GM18909 (cell line): Measurements from ENCODE around the gene FRAT1.
A peak's percentile ranks its signal among the peaks of the same experiment; 100 is the strongest.
"Not testable (repeated sequence)": the region's sequence is repeated elsewhere in the genome, so short reads cannot be mapped to it uniquely, and the experiment has no call there.

Experiments used
- ATAC-seq: cut with Tn5 transposase; IDR thresholded peaks from one replicate; pipeline ENCODE4 v1.9.1; 2021; ENCODE audit warnings: mild to moderate bottlenecking; ENCODE audit not compliant: unreplicated experiment, poor library complexity

Gene FRAT1

DNA sequence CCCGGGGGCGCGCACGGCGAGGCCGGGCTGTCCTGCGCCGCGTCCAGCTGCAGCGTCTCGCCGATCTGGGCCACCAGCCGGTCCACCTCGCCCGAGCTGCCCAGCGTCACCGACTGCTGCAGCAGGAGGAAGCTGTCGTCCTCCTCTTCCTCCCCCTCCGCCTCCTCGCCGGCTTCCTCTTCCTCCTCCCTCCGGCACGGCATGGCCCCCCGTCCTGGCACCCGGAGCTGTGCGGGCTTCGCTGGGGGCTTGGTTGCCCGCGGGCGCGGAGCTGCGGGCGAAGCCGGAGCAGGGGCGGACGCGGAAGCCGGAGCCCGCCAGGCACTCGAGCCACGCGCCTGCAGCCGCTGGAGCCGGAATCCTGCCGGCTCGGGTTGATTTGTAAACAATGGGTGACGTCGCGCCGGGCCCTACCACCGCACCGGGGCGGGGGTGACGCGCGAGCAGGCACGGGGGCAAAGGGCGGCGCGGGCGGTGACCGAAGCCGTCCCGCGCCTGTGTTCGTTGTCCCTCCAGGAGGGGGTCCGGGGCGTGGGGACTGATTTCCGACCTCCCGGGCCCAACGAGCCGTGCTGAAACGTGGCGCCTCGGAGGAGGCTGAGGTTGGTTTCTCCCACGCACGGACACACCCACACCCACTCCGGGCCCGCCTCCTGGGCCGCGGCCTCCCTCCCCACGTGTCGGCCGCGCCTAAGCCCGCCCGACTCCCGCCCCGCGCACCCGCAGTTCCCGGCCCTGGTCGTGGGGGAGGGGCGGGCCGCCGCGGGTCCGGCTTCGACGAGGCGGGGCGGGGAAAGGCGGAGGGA, 15.5 kb downstream of the FRAT1 start, which contains the start of gene FRAT2:
Gene FRAT2 (minus strand): TSS at position 360 of the 806 bp plus-strand sequence. CDS start 157 bp downstream, at position 203.
- ATAC-seq: peak; percentile 84

- no peak for ATAC-seq
Measured at GRCh38 chr10:97335188-97335619, 16.1 kb downstream of the FRAT1 start.

DNA sequence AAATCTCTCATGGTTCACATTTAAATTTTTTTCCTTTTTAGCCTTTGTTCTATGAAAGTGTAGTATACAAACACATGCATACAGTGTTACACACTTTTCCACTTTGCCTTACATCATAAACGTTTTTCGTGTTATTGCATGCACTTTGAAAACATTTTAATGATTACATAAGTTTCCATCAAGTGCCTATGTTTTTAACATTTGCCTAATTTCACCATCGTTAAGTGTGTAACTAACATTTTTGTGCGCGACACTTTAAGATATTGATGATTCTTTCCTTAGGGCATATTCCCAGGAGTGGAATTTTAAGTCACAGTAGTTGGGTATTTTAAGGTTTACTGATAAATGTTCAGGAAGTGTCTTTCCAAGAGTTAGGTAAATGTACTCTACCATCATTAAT, 16.9 kb downstream of the FRAT1 start:
- ATAC-seq: no peak

GRCh38 chr10:97336446-97336845, 17.4 kb downstream of the FRAT1 start:
- no peak for ATAC-seq

DNA sequence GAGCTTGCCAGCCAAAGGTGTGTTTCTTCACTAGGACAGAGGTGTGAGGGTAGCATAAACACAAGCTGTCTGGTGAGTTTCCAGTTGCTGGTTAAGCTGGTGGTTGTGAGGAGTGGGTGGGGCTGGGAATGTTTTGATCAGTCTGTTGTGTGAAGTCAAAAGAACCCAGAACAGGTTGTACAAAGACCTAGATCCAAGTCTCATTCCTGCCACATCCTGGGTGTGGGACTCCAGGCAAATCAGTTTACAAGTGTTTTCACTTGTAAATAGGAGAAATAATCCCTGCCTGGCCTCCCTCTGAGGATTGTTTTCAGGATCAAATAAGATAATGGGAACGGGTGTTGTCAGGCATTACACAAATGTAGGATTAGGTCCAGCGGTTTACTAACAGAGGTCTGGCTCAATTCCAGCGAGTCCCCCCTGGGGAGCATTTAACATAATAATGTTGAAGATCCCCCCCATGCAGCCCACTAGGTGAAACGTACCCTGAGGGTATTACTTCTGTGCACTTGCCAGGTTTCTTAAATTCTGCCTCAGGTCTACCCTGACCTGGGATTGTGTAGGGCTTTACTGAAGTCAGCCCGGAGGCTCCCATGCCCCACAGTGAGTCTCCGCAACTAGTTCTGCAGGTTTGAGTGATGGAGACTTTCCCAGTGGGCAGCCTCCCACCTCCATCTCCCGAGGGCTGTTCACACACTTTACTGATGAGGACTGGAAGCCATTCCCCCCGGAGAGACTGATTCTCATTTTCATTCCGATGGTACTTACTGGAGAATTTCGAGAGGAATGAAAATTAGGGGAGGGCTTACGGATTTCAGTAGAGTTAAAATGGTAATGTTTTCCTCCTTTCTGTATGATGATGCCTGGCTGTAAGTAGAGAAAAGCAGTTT, 18.1 kb downstream of the FRAT1 start:
- ATAC-seq: no peak

DNA sequence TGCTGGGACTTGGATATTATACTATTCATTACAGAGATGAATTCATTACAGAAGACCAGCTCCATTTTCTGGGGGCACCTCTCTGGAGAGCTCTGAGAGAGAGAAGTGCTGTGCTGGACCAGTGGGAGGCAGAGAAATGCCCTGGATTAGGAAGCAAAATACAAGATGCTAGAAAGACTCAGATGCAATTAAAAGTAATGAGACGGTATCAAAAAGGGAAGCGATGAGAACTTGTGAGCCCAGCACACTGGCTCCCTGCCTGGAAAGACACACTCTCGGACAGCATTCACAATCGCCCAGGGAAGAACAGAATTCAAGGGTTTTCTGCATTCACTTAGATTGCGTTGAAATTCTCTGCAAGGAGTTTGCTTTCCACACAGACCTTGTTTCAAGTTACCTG, 19.0 kb downstream of the FRAT1 start:
- no peak for ATAC-seq

DNA sequence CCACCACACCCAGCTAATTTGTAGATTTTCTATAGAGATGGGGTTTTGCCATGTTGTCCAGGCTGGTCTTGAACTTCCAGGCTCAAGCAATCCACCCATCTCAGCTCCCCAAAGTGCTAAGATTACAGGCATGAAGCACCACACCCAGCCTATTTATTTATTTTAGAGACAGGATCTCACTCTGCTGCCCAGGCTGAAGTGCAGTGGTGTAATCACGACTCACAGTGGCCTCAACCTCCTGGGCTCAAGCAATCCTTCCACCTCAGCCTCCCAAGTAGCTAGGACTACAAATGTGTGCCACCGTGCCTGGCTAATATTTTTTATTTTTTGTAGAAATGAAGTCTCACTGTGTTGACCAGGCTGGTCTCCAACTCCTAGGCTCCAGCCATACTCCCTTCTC, 22.3 kb downstream of the FRAT1 start:
- no peak for ATAC-seq

- ATAC-seq: not testable (repeated sequence)
Measured at GRCh38 chr10:97343664-97344063, 24.6 kb downstream of the FRAT1 start.

DNA sequence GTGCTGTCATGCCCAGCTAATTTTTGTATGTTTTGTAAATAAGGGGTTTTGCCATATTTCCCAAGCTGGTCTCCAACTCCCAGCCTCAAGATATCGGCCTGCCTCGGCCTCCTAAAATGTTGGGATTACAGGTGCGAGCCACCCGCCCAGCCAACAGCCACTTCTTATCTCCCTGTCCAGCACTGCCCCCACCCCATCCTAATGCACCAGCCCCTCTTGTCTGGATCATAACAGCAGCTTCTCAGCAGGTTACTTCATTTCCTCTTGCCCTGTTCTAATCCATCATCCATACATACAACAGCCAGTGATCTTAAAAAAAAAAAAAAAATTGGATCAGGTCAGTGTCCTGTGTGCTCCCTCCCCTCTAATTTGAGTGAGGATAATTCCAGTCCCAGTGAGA, 28.2 kb downstream of the FRAT1 start:
- ATAC-seq: no peak

- no peak for ATAC-seq
Measured at GRCh38 chr10:97349752-97350513, 30.9 kb downstream of the FRAT1 start.

DNA sequence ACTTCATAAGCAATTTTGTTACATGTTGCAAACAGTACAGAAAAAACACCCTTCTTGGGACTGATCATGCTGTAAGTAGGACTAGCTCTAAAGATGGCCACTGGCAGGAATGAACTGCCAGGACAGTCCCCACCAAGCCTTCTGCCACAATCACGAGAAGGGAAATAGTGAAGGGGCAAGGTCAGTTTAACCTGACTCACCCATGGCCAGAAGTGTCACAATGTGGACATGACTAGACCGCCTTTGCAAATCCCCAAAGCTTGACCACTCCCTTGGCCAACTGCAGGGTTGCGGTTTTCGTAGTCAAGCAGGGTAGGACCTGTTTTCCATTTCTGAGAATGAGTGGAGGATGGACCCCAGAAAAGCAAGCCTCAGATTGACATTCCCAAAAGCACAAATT, 34.9 kb downstream of the FRAT1 start:
- no peak for ATAC-seq

- no peak for ATAC-seq
Measured at GRCh38 chr10:97355571-97355975, 36.5 kb downstream of the FRAT1 start.

GRCh38 chr10:97356318-97356914, 37.3 kb downstream of the FRAT1 start:
- ATAC-seq: no peak

DNA sequence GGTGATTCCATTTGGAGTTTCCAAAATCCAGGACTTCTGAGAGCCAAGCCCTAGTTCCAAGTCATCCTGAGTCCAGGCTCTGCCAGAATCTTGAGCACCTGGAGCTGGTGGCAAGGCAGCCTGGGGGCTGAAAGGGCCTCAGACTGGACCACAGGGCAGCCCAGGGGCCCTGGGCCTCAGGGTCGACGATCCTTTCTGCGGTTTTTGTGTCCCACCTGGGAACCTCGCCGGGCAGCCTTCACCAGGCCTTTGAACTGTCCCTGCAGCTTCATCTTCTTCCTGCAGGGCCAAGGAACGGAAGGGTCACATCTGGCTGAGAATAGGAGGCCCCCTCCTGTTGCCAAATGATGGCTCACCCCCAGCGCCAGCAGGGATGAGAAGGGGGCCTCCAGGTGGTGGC, 37.8 kb downstream of the FRAT1 start:
- ATAC-seq: no peak

DNA sequence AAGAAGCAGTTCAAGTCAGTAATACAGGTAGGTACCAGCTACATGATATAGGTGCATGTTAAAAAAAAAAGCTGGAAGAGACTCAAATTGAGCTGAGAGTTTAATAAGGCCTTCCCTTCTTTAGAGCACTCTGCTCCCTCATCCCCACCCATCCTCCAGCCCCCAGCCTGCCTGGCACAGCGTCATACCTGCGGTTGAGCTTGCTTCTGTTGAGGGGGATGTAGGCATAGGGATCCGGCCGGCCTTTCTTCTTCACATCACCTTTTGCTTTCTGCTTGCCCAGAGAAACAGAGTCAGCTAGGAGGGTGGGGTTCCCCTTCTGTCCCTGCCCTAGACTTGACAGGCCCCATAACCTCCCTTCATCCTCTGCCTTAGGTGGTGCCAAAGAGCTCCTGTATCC, 39.3 kb downstream of the FRAT1 start:
- no peak for ATAC-seq

DNA sequence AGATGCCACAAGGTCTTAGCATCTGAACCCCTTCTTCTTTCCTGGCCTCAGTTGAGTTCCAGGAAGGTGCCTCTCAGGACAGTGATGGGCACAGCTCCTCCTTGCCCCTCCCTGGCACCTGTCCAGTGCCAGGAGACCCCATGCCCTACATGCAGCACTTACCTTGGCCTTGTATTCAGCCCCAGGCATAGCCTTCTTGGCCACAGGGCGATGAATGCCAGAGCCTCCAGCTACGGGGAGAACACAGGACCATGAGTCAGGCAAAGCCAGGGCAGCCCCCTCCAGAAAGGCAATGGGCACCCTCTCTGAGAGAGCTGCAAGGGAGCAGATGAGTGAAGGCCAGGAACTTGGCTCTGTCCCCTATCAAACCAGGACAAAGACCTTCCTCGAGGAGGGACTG, 39.7 kb downstream of the FRAT1 start:
- no peak for ATAC-seq

- no peak for ATAC-seq
Measured at GRCh38 chr10:97360705-97361536, 41.9 kb downstream of the FRAT1 start.

- no peak for ATAC-seq
Measured at GRCh38 chr10:97361537-97361901, 42.4 kb downstream of the FRAT1 start.

- no peak for ATAC-seq
Measured at GRCh38 chr10:97362310-97363033, 43.4 kb downstream of the FRAT1 start.
